ENCODE results near the gene ANTKMT.
"Not testable (repeated sequence)": the region's sequence is repeated elsewhere in the genome, so short reads cannot be mapped to it uniquely, and the experiment has no call there.

Gene ANTKMT

DNA sequence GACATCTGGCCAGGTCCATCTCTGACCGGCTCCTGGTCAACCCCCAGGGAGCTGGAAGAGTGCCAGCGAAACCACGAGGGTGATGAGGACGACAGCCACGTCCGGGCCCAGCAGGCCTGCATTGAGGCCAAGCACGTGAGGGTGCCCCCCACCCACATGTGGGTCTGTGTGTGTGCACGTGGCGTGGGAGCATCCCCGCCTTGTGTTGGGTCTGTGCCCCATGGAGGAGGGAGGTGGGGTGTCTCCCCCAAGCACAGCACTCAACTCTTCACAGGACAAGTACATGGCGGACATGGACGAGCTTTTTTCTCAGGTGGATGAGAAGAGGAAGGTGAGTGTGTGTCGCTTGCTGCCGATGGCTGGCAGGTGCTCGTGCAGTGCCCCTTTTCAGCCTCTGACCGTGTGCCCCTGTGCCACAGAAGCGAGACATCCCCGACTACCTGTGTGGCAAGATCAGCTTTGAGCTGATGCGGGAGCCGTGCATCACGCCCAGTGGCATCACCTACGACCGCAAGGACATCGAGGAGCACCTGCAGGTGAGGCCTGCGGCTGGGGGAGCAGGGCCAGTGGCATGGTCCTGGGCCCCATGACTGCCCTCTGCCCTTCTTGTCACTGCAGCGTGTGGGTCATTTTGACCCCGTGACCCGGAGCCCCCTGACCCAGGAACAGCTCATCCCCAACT, 39.1 kb upstream of the ANTKMT start:
- no peak for DNase-seq

- DNase-seq = no peak
Measured at GRCh38 chr16:682493-683395, 38.2 kb upstream of the ANTKMT start.

GRCh38 chr16:683396-684070, 37.4 kb upstream of the ANTKMT start:
- no peak for DNase-seq

DNA sequence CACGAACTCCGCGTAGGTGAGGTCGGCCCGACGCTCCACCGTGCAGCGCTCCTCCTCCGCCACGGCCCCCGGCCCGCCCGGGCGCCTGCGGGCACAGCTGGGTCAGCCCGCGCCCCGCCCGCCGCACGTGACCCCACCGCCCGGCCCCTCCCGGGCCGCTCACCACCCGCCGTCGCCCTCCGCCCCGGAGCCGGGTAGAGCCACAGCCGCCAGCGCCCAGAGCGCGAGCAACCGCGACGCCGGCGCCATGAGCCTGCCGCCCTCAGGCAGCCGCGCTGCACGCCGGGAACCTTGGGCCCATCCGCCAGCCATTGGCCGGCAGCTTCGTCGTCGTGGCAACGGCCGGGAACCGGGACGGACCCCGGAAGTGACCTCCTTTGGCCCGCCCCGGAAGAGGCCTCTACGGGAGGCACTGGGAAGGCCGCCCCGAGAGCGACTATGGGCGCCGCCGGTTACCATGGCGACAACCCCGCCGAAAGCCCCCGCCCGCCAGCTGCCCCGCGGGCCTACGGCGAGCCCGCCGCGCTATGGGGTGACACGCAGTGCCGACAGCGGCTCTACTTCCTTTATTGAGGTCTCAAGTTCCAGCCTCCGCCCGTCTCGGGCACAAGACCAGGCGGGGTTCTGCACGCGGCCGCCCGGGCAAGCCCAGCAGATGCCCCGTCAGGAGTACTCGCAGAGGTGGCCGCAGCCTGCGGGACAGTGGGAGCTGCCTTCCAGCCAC, 36.7 kb upstream of the ANTKMT start, which contains the start of gene JMJD8:
TSS of gene JMJD8 (minus strand) at position 264 of the 724 bp plus-strand sequence. CDS start at position 249, 15 bp downstream.
- peak; percentile 96 for DNase-seq

DNA sequence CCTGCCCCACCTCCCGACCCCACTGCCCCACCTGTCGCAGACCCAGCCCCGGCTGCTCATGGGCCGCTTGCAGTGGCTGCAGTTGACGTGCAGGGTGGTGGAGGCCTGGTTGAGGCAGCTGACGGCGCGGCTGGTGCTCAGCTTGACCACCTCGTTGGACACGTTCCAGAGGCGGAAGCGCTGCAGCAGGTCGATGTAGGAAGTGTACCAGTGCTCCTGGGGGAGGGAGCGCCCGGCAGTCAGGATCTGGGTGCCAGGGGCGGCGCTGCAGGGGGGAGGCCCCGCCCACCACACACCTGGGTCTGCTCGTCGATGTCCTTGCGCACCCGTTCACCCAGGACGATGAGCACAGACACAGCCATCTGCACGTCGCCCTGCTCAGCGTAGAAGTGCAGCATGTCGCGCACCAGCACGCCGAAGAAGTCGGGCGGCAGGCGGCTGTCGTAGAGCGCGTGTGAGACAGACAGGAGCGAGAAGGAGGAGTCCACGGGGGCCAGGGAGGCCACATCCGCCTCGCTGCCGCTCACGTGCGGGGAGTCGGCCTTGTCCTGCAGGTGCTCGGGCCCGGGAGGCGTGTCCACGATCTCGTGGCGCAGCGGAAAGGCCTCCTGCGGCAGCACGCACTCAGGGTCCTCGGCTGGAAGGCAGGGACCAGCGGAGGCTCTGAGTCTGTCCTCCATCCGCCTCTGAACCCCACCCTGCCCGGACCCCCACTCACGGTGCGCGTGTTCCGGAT, 35.8 kb upstream of the ANTKMT start:
- DNase-seq = peak; percentile 86

DNA sequence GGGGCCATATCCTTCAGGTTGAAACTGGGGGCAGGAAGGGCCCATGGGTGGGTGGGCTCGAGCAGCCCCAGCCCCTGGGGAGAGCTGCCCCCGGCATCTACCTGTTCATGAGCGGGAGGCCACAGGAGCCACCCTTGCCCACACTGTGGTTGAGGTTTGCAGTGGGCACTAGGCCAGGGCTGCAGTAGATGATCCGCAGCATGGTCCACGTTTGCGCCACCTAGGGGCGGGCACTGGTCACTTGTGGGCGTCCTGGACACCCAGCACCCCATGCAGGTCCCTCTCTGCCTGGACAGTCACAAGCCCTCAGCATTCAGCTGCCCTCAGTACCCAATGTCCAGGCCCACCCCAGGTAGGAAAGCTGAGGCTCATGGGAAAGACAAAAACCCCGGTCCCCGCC, 35.0 kb upstream of the ANTKMT start:
- DNase-seq = peak; percentile 49

DNA sequence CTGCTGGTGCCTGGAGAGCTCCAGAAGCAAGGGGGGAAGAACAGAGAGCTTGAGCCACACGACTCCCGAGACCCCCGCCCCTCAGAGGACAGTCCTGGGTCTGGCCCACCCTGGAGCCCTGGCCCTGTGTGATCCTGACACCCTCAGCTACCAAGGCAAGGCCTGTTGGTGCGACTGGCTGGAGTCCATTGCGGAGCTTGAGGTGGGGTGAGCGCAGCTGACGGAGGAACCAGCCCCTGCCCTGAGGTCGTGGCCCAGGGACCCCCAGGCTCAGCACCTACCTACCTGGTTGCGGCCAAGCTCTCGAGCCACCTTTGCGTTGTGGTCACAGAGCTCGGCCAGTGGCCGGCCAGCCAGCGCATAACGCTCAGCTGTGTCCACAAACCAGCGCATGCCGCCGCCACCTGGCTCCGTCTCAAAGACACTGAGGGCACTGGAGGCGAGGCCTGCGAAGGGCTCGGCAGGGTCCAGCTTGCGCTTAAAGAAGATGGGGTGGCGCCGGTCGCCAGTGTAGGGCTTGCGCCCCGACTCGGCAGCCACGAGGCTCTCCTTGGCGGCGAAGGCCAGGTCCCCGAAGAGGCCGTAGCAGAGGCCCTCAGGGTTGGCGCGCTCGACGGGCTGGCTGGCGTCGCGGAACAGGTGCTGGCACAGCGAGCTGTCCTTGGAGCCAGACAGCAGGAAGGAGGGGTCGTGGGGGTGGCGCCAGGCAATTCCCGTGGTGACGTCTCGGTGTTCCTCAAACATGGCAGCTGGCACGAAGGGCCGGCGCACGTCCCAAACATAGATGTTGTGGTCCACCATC, 34.3 kb upstream of the ANTKMT start:
- DNase-seq = no peak

GRCh38 chr16:687499-687898, 33.4 kb upstream of the ANTKMT start:
- no peak for DNase-seq

- no peak for DNase-seq
Measured at GRCh38 chr16:689175-689897, 31.6 kb upstream of the ANTKMT start.

DNA sequence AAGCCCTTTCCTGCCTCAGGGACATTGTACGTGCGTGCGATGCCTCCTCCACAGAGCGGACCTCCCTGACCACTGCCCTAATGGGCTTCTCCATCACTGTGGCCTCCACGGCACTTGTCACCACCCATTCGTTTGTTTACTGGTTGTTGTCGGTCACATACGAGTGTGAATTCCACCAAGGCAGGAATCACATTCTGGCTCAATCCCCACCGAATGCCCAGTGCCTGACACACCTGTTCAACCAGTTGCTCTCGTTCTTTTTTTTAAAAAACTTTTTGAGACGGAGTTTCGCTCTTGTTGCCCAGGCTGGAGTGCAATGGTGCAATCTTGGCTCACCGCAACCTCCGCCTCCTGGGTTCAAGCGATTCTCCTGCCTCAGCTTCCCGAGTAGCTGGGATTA, 29.7 kb upstream of the ANTKMT start:
- not testable (repeated sequence) for DNase-seq

GRCh38 chr16:692356-693108, 28.4 kb upstream of the ANTKMT start:
- DNase-seq = no peak

DNA sequence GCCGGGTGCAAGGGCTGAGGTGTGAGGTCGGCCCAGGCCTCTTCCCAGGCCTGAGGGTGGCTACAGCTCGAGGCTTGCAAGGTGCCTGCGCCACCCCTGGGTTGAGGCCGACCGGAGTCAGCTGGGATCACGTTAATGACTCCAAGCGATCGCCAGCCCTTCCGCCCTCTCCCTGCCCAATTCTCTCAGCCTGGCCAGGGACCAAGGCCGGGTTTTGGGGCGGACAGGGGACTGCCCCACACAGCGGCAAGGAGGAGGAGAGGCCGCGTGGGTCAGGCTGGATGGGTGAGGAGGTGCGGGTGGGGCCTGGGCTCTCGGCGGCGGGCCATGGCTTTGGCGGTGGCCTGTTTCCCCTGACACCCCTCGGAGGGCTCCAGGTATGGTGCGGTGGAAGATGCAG, 27.6 kb upstream of the ANTKMT start:
- no peak for DNase-seq

GRCh38 chr16:693766-694165, 27.2 kb upstream of the ANTKMT start:
- DNase-seq = no peak

GRCh38 chr16:694187-694862, 26.6 kb upstream of the ANTKMT start:
- no peak for DNase-seq

GRCh38 chr16:694863-695354, 26.0 kb upstream of the ANTKMT start:
- no peak for DNase-seq

- DNase-seq = peak; percentile 95
Measured at GRCh38 chr16:695355-696089, 25.4 kb upstream of the ANTKMT start.

DNA sequence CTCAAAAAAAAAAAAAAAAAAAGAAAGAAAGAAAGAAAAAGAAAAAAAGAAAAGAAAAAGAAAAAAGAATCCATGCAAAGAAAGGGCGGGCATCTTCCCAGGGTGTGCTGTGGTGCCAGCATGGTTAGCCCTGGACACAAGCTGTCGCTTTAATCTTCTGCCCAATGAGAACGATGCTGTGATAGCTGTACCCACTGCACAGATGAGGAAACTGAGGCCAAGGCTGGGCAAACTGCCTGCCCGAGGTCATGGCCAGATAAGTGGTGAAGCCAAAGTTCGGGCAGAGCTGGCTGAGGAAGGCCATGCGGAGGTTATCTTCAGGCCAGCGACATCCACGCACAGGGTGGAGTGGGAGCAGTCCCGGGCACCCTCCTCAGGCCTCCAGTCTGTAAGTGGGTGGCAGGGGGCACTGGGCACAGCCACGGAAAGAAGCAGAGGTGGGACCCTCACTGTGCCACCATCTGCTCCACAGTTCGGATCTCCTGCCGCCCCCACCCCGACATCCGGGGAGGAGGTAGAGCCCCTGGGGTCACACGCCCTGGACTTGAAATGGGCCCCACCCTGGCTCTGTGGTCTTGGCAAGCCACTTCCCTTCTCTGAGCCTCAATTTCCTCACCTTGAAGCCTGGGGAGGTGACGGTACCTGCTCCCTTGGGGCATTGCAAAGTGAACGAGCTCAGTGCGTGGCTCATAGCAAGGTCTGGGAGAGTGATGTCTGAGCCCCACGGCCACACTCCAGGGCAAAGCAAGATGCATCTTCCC, 21.9 kb upstream of the ANTKMT start:
- DNase-seq = no peak

Measured in DMS153 (cell line).